T-helper 22 cell (primary cell): ENCODE measurements around the gene GOLGA6L26.
"Not testable (repeated sequence)": the region's sequence is repeated elsewhere in the genome, so short reads cannot be mapped to it uniquely, and the experiment has no call there.

ENCODE experiments used
- DNase-seq: peaks from one replicate; pipeline ENCODE4 v3.0.0-alpha.2; 2020; ENCODE audit warnings: low read depth

GOLGA6L26 gene, protein sequence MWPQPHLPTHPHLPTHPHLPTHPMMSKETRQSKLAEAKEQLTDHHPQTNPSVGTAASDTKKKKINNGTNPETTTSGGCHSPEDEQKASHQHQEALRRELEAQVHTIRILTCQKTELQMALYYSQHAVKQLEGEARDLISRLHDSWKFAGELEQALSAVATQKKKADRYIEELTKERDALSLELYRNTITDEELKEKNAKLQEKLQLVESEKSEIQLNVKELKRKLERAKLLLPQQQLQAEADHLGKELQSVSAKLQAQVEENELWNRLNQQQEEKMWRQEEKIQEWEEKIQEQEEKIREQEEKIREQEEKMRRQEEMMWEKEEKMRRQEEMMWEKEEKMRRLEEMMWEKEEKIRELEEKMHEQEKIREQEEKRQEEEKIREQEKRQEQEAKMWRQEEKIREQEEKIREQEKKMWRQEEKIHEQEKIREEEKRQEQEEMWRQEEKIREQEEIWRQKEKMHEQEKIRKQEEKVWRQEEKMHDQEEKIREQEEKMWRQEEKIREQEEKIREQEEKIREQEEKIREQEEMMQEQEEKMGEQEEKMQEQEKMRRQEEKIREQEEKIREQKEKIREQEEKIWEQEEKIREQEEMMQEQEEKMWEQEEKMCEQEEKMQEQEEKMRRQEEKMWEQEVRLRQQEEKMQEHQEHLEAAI

GRCh38 chr15:23334096-23334495 is at the start of gene GOLGA6L26:
Gene GOLGA6L26, minus strand, starts transcription at chr15:23334196. Its CDS starts 61 bp downstream, at chr15:23334135.
- not testable (repeated sequence) for DNase-seq

DNA sequence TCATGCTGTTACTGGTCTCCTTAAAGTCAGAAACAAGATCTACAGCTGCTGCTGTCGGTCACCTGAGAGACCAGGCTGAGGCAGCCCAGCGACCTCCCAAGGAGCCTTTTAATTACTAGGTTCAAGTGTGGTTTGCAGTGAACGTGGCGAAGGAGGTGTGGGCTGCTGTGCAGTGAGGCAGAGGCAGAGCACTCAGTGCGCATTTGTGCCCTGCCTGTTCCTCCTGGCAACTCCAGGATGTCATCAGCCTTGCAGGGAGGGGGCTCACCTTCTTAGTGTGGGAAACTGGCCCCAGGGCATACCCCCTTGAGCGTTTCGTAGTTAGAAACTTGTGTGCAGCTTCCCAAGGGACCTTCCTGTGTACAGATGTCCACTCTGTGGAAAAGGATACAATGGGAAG is 47.2 kb upstream of the GOLGA6L26 start:
- DNase-seq, result not testable (repeated sequence)

- DNase-seq, result not testable (repeated sequence)
Measured at GRCh38 chr15:23380700-23381099, 46.7 kb upstream of the GOLGA6L26 start.

DNA sequence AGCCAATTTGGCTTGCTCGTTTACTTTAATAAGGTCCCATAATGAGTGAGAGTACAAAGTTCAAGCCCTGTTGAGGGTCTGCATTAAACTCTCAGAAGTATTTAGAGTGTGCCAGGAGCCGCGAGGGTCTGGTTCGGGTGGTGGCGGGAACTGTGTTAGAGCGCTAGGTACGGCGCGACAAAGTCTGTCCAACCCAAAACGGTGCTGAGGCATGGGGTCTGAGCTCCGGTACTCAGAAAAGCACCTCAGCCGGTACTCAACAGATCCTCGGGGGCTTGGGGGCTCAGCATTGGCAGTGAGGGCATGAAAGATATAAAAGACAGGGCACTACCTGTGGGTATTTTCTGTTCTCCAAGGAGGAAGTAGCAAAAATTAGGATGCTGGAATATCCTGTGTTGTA is 45.0 kb upstream of the GOLGA6L26 start:
- DNase-seq, result not testable (repeated sequence)

DNA sequence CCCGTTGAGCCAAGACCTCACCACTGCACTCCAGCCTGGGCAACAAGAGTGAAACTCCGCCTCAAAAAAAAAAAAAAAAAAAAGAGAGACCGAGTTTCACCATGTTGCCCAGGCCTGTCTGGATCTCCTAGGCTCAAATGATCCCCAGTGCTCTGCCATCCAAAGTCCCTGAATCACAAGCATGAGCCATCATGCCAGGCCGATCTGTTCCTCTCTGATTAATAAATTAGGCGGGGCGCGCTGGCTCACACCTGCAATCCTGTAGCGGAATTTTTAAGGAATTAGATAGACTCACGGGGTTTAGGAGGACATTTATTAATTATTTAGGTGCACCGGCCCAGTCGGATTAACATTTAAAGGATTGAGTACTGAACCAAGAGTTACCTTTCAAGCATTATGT is 40.2 kb upstream of the GOLGA6L26 start:
- DNase-seq, result not testable (repeated sequence)

DNA sequence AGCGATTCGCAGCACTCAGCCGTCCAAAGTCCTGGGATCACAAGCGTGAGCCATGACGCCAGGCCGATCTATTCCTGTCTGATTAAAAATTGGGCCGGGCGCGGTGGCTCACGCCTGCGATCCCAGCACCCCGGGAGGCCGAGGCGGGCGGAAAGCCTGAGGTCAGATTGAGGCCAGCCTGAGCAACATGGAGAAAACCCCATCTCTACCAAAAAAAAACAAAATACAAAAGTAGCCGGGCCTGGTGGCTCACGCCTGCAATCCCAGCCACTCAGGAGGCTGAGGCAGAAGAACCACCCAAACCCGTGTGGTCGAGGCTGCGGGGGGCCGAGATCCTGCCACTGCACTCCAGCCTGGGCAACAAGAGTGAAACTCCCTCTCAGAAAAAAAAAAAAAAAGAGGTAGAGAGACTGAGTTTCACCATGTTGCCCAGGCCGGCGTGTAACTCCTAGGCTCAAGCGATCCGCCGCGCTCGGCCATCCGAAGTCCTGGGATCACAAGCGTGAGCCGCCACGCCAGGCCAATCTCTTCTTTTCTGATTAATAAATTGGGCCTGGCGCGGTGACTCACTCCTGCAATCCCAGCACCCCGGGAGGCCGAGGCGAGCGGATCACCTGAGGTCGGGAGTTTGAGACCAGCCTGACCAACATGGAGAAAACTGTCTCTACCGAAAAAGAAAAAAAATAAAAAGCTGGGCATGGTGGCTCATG is 39.0 kb upstream of the GOLGA6L26 start:
- DNase-seq, result not testable (repeated sequence)

DNA sequence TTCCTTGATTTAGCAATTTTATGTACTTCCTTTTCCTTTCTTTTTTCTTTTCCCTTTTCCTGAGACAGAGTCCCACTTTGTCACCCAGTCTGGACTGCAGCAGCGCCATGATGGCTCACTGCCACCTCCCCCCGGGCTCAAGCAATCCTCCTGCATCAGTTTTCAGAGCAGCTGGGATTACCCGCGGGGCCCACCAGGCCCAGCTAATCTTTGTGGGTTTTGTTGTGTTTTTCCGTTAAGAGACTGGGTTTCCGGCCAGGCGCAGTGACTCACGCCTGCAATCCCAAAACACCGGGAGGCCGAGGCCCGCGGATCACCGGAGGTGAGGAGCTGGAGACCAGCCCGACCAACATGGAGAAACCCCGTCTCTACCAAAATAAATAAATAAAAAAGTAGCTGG is 38.3 kb upstream of the GOLGA6L26 start:
- DNase-seq, result no peak

GRCh38 chr15:23371868-23372267 is 37.9 kb upstream of the GOLGA6L26 start:
- not testable (repeated sequence) for DNase-seq

DNA sequence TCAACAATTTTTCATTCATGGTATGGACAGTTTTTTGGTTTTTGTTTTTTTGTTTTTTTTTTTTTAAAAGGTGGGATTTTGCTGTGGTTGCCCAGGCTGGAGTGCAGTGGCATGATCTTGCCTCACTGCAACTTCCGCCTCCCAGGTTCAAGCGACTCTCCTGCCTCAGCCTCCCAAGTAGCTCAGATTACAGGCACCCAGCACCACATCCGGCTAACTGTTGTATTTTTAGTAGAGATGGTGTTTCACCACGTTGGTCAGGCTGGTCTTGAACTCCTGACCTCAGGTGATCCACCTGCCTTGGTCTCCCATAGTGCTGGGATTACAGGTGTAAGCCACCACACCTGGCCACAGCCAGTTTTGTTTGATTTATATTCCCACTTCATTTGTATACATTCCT is 37.1 kb upstream of the GOLGA6L26 start:
- DNase-seq, result not testable (repeated sequence)

- no peak for DNase-seq
Measured at GRCh38 chr15:23370578-23370977, 36.6 kb upstream of the GOLGA6L26 start.

GRCh38 chr15:23364261-23364660 is 30.3 kb upstream of the GOLGA6L26 start:
- not testable (repeated sequence) for DNase-seq

DNA sequence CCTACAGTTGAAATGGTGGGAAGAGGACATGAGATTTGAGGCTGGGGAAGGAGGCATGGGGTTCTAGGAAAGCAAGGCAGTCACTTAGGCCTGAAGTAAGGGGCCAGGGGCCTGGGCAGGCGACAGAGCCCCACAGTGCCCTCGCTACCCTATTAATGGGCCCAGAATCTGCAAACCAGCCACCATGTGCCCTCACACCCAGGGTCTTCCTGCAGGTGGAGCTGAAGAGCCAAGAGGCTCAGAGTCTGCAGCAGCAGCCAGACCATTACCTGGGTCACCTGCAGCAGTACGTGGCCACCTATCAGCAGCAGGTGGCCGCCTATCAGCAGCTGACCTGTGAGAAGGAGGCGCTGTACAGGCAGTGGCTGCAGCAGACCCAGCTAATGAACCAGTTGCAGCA is 28.6 kb upstream of the GOLGA6L26 start:
- DNase-seq, result not testable (repeated sequence)

DNA sequence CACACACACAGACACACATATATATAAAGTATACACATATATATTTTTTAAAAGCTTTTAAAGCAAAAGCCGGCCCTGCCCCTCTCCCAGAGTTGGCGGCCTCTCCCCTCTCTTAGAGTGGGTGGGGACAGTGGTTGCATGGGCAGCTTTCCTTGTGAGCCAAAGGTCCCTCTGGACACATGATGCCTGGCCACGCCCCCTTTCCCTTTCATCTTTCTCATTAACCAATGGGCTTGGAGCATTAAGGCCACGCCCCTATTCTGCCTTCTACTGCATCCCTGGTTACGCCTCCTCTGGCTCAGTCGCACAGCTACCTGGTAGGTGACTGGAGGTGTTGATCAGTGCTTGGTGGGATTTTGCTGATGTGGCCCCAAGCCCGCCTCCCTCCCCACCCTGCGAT is 20.5 kb upstream of the GOLGA6L26 start, which contains the start of gene GOLGA8S:
Gene GOLGA8S, plus strand, starts transcription at position 301 of the 400 bp plus-strand sequence. Its CDS starts 62 bp downstream, at position 363.
- DNase-seq, result not testable (repeated sequence)

GRCh38 chr15:23311233-23311632 is 22.8 kb downstream of the GOLGA6L26 start:
- not testable (repeated sequence) for DNase-seq

GRCh38 chr15:23305921-23306320 is 28.1 kb downstream of the GOLGA6L26 start:
- not testable (repeated sequence) for DNase-seq

DNA sequence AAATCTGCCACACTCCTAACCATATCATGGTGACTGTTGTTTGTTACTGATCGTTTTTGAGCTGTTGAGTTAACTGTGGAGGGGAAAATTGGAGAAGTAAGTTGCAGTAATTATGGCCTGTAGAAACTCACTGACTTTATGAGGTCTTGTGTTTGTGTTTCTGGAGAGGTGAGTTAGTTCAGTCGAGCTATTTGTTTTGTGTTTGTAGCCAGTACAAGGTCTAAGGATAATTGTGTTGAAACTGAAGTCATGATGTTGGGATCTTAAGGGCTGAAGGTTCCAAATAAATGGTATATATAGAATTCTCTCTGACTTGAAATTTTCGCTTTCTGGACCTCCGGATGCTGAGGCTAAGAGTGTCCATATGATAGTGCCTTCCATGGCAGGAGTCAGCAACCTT is 29.2 kb downstream of the GOLGA6L26 start:
- DNase-seq, result not testable (repeated sequence)

DNA sequence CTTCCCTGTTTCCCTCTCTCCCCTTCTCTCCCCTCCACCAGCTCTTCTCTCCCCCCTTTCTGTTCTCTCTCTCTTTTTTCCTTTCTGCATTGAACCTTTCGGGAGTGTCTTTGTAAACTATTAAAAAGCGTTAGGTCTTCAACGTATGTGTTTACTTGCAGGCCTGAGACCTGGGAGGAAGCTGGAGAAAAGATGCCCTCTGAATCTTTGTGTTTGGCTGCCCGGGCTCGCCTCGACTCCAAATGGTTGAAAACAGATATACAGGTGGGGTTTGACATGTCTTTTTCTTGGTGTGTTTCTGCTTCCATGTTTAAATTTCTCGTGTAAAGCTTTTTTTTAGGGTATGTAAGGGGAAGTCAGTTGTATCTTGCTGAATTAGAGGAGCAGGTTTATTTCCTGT is 29.7 kb downstream of the GOLGA6L26 start:
- DNase-seq, result not testable (repeated sequence)

DNA sequence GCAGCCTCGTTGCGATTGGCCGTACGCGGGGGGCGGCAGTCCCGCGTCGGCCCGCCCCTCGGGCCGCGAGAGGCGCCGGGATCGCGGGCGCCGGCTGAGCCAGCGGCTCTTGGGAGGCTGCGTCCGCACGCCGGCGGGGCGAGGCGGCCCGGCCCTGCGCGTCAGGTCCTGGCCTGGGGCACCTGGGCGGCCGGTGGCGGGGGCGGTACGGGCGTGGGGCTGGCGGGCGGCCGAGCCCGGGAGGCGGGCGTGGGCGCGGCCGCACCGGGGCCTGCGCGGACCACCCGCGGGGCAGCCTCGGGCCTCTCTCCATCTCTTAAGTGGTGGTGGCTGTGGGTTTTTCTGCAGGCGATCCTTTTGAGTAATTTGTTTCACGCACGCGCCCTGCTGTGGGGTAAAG is 30.3 kb downstream of the GOLGA6L26 start:
- peak; percentile 39 for DNase-seq

DNA sequence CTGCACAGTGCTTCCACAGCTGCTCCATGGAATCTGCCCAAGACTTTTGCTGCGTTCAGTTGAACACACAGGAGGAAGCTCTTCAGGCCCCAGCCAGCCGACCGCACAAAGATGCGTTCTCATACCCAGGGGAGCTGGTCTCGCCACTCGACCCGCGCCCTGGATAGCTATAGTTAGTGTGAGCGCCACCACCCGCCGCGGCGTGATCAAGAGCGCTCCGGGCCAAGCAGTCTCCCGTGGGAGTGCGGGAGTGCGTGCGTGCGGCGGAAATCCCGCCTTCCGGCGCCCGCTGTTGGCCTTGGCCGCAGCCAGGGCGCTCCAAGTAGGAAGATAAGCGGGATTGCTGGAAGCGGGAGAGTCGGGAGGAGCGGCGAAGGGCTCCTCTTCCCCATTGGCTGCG is 30.8 kb downstream of the GOLGA6L26 start:
- DNase-seq, result not testable (repeated sequence)
